ENCODE measurements around the gene TANGO2. TPM values are rescaled to one million over a fixed set of nuclear protein-coding genes. Genes with fewer than 3 reads are reported as not detected.

TANGO2 gene
- polyA plus RNA-seq, 1 of the 3 experiments (the other 2 are of a cell fraction) = 20.7 TPM

GRCh38 chr22:20095521-20095920 is 74.6 kb downstream of the TANGO2 start:
- peaks cover 14% of the 10 kb centered on the region for H3F3A ChIP-seq (replicated peaks; ENCODE audit: insufficient read depth)
- H3K27me3 ChIP-seq (ENCODE audit: insufficient read depth) = no peaks in the 10 kb centered on the region
- H3K4me3 ChIP-seq (ENCODE audit: low read depth in 2 of 2, low read length in 1 of 2) = no peak overlapping the region
- peaks cover 78 to 82% of the 10 kb centered on the region in 2 experiments for H3K36me3 ChIP-seq (replicated peaks in 1 of 2; ENCODE audit: control insufficient read depth in 1 of 2, insufficient read depth in 2 of 2, low read length in 1 of 2)
- H4K20me1 ChIP-seq (ENCODE audit: insufficient read depth) = no peaks in the 10 kb centered on the region; the same call in 1 of the 2 replicates
- no peak overlapping the region for H3K4me2 ChIP-seq
- TF ChIP-seq TAF1 (IDR thresholded peaks at IDR 0.05; ENCODE audit: borderline replicate concordance, low read depth, low read length) (no peak), NRF1 (IDR thresholded peaks at IDR 0.05; ENCODE audit: low read depth, low read length) (no peak), YY1 (IDR thresholded peaks at IDR 0.05; ENCODE audit: low read depth) (no peak), GABPA (IDR thresholded peaks at IDR 0.05; ENCODE audit: low read depth) (no peak), CHD2 (IDR thresholded peaks at IDR 0.05; ENCODE audit: low read length, partially characterized antibody) (no peak), EZH2phosphoT487 (IDR thresholded peaks at IDR 0.05; ENCODE audit: borderline replicate concordance, low read depth) (no peak), EP300 (IDR thresholded peaks at IDR 0.05; ENCODE audit: borderline replicate concordance in 1 of 2, low read depth in 1 of 2, low read length in 1 of 2) (no peak), USF1 (IDR thresholded peaks at IDR 0.05; ENCODE audit: borderline replicate concordance, low read depth) (no peak), RAD21 (IDR thresholded peaks at IDR 0.05; ENCODE audit: low read length) (no peak), RFX5 (IDR thresholded peaks at IDR 0.05; ENCODE audit: low read length) (no peak), NFIC (IDR thresholded peaks at IDR 0.05; ENCODE audit: borderline replicate concordance) (no peak), POLR2AphosphoS5 (IDR thresholded peaks at IDR 0.05; ENCODE audit: low read depth, low read length) (no peak), TEAD4 (IDR thresholded peaks at IDR 0.05; ENCODE audit: borderline replicate concordance, insufficient read depth) (no peak), SIN3A (IDR thresholded peaks at IDR 0.05; ENCODE audit: borderline replicate concordance, low read depth, low read length) (no peak)
- TF ChIP-seq, protein P1, sequence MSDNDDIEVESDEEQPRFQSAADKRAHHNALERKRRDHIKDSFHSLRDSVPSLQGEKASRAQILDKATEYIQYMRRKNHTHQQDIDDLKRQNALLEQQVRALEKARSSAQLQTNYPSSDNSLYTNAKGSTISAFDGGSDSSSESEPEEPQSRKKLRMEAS (IDR thresholded peaks at IDR 0.05; ENCODE audit: low read depth) = no peak
- TF ChIP-seq, protein P2, sequence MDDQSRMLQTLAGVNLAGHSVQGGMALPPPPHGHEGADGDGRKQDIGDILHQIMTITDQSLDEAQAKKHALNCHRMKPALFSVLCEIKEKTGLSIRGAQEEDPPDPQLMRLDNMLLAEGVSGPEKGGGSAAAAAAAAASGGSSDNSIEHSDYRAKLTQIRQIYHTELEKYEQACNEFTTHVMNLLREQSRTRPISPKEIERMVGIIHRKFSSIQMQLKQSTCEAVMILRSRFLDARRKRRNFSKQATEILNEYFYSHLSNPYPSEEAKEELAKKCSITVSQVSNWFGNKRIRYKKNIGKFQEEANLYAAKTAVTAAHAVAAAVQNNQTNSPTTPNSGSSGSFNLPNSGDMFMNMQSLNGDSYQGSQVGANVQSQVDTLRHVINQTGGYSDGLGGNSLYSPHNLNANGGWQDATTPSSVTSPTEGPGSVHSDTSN (IDR thresholded peaks at IDR 0.05) = no peak
- TF ChIP-seq, protein P3, sequence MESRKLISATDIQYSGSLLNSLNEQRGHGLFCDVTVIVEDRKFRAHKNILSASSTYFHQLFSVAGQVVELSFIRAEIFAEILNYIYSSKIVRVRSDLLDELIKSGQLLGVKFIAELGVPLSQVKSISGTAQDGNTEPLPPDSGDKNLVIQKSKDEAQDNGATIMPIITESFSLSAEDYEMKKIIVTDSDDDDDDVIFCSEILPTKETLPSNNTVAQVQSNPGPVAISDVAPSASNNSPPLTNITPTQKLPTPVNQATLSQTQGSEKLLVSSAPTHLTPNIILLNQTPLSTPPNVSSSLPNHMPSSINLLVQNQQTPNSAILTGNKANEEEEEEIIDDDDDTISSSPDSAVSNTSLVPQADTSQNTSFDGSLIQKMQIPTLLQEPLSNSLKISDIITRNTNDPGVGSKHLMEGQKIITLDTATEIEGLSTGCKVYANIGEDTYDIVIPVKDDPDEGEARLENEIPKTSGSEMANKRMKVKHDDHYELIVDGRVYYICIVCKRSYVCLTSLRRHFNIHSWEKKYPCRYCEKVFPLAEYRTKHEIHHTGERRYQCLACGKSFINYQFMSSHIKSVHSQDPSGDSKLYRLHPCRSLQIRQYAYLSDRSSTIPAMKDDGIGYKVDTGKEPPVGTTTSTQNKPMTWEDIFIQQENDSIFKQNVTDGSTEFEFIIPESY (IDR thresholded peaks at IDR 0.05; ENCODE audit: borderline replicate concordance, low read depth) = no peak
- TF ChIP-seq, protein P4, sequence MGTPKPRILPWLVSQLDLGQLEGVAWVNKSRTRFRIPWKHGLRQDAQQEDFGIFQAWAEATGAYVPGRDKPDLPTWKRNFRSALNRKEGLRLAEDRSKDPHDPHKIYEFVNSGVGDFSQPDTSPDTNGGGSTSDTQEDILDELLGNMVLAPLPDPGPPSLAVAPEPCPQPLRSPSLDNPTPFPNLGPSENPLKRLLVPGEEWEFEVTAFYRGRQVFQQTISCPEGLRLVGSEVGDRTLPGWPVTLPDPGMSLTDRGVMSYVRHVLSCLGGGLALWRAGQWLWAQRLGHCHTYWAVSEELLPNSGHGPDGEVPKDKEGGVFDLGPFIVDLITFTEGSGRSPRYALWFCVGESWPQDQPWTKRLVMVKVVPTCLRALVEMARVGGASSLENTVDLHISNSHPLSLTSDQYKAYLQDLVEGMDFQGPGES (IDR thresholded peaks at IDR 0.05; ENCODE audit: low read depth, low read length) = no peak
- ChIA-PET CTCF (interaction anchor here (1.5 to 2.0 kb wide), 3 partner anchors 14 to 16 kb away, joined by 4 to 7 read pairs (median 5); no protein-coding TSS in a partner anchor), POLR2A (no interaction called here)
- H3K27ac ChIP-seq (ENCODE audit: low read depth in 2 of 2, low read length in 1 of 2) = no peak overlapping the region
- H2AFZ ChIP-seq (ENCODE audit: low read depth) = no peak overlapping the region
- no peak overlapping the region for H3K9ac ChIP-seq
- no peaks in the 10 kb centered on the region for H3K4me1 ChIP-seq (ENCODE audit: control insufficient read depth in 1 of 2, insufficient read depth in 2 of 2, low read depth in 1 of 2, low read length in 1 of 2)
- H3K9me2 ChIP-seq = no peaks in the 10 kb centered on the region
- no peak for DNase-seq
- 96% methylated on average over 4 of the region's 4 CpGs for WGBS (ENCODE audit: low lambda C conversion rate)
- H3K79me2 ChIP-seq (ENCODE audit: insufficient read depth) = peaks cover 79% of the 10 kb centered on the region
- H3K9me3 ChIP-seq = no peaks in the 10 kb centered on the region
